ENCODE measurements around the gene CD59.

Gene CD59

DNA sequence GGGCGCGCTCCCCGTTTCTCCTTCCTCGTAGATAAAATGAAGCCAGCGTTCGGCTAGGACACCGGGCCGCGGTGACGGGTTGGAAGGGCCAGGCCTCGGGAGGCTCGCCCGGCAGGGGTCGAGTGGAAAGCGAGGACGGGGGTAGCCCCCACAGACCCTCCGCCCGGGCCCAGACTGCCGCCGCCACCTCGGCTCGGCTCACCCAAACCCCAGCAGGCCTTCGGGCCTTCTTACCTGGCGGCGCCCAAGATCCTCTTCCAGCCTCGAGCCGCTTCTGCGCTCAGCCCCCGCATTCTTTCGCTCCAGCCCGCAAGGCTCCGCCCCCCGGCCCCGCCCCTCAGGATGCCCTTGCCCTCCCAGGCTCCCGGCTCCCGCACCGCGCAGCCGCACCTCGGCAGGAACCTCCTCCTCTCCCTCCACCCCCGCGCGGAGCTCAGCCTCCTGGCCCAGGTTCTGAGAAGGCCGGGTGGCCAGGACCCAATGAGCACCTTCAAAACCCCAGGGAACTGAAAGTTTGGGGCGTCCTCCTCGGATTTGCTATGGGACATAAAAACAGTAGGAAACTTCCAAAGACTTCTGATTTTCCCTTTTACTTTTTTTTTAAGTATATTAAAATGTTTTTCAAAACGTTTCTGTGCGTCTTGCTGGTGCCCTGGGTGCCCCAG is at the start of gene CD59:
TSS of gene CD59 (minus strand) at position 276 of the 665 bp plus-strand sequence. CDS start 13,978 bp downstream, outside the sequence.
- DNase-seq (ENCODE audit: low spot score) = peak; percentile 88

DNA sequence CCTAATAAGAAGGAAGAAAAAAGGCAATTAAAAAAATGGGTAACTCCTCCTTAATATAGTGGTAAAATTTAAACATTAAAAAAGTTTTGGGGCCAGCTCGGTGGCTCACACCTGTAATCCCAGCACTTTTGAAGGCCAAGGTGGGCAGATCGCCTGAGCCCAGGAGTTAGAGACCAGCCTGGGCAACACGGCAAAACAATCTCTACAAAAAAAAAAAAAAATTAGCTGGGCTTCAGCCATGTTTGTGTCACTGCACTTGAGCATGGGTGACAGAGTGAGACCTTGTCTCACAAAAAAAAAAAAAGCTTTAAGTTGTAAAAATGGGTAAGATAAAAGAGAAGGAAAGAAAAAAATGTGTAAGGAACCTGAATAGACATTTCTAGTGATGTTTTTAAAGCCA is 49.4 kb upstream of the CD59 start:
- no peak for DNase-seq (ENCODE audit: low spot score)

- DNase-seq (ENCODE audit: low spot score) = no peak
Observed at GRCh38 chr11:33779849-33780528, 43.8 kb upstream of the CD59 start.

DNA sequence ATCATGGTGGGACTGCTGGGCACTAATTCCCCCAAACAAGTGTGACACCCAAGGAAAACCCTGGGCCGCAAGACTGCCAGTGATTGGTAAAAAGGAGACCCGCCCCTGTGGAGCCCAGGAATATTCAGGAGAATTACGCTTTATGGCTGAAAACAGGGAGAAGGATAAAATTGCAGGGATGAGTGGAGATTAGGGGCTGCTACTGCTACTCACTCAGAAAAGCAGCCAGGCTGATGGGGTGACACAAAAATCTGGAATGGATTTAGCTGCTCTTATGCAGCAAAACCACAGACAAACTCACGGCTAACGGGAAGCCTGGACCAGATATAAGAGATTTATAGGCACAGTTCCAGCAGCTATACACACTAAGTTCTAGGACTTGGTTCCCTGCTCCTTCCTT is 42.5 kb upstream of the CD59 start:
- no peak for DNase-seq (ENCODE audit: low spot score)

- DNase-seq (ENCODE audit: low spot score) = no peak
Observed at GRCh38 chr11:33777906-33778305, 41.7 kb upstream of the CD59 start.

DNA sequence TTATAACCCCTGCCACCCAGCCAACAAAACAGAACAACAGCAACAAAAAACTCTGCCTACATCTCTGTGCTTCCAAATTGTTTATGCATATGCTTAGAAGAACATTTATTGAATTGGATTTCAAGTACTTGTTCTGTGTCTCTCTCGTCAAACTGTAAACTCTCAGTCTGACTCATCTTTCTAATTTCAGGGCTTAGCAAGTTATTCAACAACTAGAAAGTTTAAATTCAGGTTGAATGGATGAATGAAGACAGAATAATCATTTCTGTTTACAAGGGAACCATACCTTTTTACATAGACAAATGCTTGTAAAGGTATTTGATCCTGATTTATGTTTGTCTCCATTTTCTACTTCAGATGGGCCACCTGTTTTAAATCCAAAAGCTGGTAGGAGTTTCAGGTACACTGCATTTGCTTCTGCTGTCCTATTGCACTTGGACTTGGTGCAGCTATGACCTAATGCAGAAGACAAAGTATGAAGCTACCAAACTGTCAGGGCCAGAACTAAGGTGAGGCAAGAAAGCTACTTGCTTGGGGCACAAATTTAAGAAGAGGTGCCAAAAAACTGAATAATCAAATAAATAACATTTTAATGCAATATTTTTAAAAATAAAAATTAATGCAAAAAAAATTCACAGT is 39.7 kb upstream of the CD59 start:
- peak; percentile 9 for DNase-seq (ENCODE audit: low spot score)

DNA sequence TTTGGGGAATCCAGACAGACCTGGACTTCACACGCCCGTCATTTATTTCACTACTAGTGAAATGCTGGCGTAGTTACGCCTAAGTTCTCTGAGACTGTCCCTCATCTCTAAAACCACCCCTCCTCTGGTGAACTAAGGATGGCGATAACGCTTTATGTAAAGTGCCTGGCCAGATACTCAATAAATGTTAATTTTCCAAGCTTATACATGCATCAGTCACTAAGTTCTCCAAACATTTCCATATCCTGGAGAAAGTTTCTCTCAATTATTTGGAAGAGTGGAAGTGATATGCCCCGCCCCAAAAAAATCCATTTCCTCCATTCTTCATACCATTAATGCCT is 39.2 kb upstream of the CD59 start:
- no peak for DNase-seq (ENCODE audit: low spot score)

- DNase-seq (ENCODE audit: low spot score) = no peak
Observed at GRCh38 chr11:33774736-33775466, 38.7 kb upstream of the CD59 start.

DNA sequence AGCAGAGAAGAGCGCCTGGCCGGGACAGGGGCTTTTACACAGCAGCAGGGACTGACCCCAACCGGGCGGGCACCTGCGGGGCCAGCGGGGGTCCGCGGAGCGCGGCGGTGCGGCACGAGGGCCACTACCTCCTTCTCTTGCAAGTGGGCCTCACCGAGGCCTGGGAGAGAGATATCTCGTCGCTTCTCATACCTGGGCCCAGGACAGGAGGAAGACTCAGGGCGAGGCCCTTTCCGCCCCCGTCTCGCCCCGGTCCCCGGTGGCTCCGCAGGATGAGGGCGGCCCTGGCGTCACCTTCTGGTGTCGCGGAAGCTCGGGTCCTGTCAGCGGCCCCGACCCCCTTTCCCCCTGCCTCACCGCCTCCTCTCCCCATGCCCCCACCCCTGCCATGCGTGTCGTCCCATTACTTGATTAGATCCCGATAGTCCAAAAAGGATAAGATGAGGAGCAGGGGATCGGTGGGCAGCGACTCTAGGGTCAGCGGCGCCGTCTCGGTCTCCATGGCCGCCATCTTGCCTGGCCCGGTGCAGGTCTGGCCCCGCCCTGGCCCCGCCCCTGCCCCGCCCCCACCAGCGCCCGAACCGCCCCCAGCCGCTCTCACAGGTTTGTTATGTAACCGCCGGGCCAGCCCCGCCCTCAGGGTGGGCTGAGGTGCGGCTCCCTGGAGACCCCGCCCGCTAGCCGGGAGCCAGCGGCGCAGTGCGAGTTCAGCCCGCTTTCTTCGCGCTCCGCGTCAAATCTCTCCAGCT is 37.9 kb upstream of the CD59 start, which contains the start of gene FBXO3:
TSS of gene FBXO3 (minus strand) at position 534 of the 749 bp plus-strand sequence. CDS start at position 511, 23 bp downstream.
- peak; percentile 77 for DNase-seq (ENCODE audit: low spot score)

GRCh38 chr11:33773404-33773986 is 37.3 kb upstream of the CD59 start:
- DNase-seq (ENCODE audit: low spot score) = peak; percentile 17

- no peak for DNase-seq (ENCODE audit: low spot score)
Observed at GRCh38 chr11:33772870-33773269, 36.6 kb upstream of the CD59 start.

GRCh38 chr11:33772300-33772699 is 36.1 kb upstream of the CD59 start:
- no peak for DNase-seq (ENCODE audit: low spot score)

DNA sequence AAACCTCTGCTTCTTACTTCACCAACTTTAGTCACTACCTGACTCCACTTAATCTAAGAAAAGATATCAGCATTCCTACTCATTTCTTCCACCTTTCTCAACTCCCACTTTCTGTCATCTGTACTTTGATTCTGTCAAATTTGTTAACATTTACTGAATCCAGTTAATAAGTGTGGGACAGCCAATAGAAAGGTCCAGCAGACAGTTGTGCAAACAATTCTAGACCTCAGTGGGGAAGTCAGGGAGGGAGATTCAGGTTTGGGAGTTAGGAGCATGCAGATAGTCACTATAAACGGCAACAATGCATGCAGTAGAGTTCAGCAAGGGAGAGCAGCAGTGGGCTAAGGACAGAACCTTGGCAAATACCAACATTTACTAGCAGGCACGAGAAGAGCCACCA is 34.0 kb upstream of the CD59 start:
- no peak for DNase-seq (ENCODE audit: low spot score)

DNA sequence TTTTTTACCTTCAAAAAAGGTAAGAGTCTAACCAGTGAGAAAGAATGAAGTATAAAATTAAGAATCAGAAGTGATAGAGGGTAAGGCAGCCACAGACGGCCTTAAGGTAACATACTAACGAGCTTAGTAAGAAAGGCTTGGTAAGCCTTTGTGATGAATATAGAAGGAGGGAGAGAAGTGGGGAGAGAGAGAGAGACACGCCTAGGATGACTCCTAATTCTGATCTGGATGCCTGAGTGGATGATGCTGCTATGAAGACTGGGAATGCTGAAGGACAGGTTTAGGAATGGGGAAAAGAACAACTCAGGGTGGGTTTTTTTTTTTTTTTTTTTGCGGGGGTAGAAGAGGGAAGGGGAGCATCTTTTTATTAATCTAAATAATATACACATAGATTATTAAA is 33.3 kb upstream of the CD59 start:
- no peak for DNase-seq (ENCODE audit: low spot score)

DNA sequence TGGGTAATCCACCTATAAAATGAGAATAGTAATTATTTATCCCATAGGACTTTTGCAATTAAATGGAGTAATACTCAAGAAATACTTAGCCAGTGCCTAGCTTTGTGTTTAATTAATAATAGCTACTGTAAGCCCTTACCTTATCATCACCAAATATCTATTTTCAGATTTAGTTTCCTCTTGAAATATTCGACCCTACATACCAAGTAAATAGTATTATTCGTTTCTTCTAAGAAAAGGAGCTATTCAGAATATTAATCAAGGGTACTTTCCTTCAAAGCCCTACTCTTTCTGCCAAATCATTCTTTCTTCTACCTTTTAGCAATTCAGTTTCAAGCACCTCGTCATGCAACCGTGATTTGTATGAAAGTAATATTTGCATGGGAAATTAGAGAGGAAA is 31.4 kb upstream of the CD59 start:
- DNase-seq (ENCODE audit: low spot score) = no peak

DNA sequence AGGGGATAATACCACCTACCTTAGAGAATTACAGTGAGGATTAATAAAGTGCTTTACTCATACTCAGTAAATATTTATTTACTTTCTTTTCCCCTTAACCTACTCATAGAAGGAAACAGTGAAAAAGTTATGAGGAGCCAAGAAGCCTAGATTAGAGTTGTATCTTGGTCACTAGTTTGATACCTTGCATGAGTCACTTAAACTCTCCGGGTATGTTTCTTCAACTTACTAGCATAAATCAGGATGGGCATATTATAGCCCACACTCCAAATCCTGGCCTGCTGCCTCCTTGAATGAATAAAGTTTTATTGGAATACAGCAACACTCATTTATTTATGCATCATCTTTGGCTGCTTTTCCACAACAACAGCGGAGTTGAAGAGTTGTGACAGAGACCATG is 29.9 kb upstream of the CD59 start:
- DNase-seq (ENCODE audit: low spot score) = no peak

- no peak for DNase-seq (ENCODE audit: low spot score)
Observed at GRCh38 chr11:33761471-33761870, 25.2 kb upstream of the CD59 start.

GRCh38 chr11:33753304-33753967 is 17.2 kb upstream of the CD59 start:
- peak; percentile 48 for DNase-seq (ENCODE audit: low spot score)

GRCh38 chr11:33751878-33752277 is 15.7 kb upstream of the CD59 start:
- no peak for DNase-seq (ENCODE audit: low spot score)

- DNase-seq (ENCODE audit: low spot score) = no peak
Observed at GRCh38 chr11:33747979-33748378, 11.8 kb upstream of the CD59 start.

- DNase-seq (ENCODE audit: low spot score) = no peak
Observed at GRCh38 chr11:33743291-33743690, 7.1 kb upstream of the CD59 start.
